Measurements from ENCODE around the gene ULK2. TPM values are rescaled to one million over a fixed set of nuclear protein-coding genes. Genes with fewer than 3 reads are reported as not detected.
"Not testable (repeated sequence)": the region's sequence is repeated elsewhere in the genome, so short reads cannot be mapped to it uniquely, and the experiment has no call there.

ULK2 gene
- total RNA-seq, 1 donor from 2014 or later = 26.8 TPM

GRCh38 chr17:19865021-19865420, 2.7 kb downstream of the ULK2 start:
- no peak for DNase-seq

- DNase-seq = not testable (repeated sequence)
These were observed 7.0 kb downstream of the ULK2 start for GRCh38 chr17:19860647-19861177.

GRCh38 chr17:19857640-19858039, 10.1 kb downstream of the ULK2 start:
- no peak for DNase-seq

- no peak for DNase-seq
These were observed 33.8 kb downstream of the ULK2 start for GRCh38 chr17:19833914-19834313.

- DNase-seq = no peak
These were observed 37.7 kb downstream of the ULK2 start for GRCh38 chr17:19830061-19830460.

GRCh38 chr17:19812407-19812806, 55.3 kb downstream of the ULK2 start:
- no peak for DNase-seq

GRCh38 chr17:19805006-19805405, 62.7 kb downstream of the ULK2 start:
- DNase-seq = peak; percentile 41

GRCh38 chr17:19800571-19800970, 67.2 kb downstream of the ULK2 start:
- DNase-seq = no peak

- DNase-seq = no peak
These were observed 67.9 kb downstream of the ULK2 start for GRCh38 chr17:19799796-19800195.

- no peak for DNase-seq
These were observed 71.3 kb downstream of the ULK2 start for GRCh38 chr17:19796457-19796856.

GRCh38 chr17:19791918-19792550, 75.7 kb downstream of the ULK2 start:
- DNase-seq = no peak

- no peak for DNase-seq
These were observed 79.9 kb downstream of the ULK2 start for GRCh38 chr17:19787733-19788357.

GRCh38 chr17:19785854-19786253, 81.9 kb downstream of the ULK2 start:
- no peak for DNase-seq

- no peak for DNase-seq
These were observed 86.0 kb downstream of the ULK2 start for GRCh38 chr17:19781488-19782458.

- no peak for DNase-seq
These were observed 86.9 kb downstream of the ULK2 start for GRCh38 chr17:19780846-19781245.

GRCh38 chr17:19773534-19773933, 94.2 kb downstream of the ULK2 start:
- no peak for DNase-seq

GRCh38 chr17:19771971-19772630, 95.6 kb downstream of the ULK2 start:
- DNase-seq = no peak

- DNase-seq = no peak
These were observed 96.6 kb downstream of the ULK2 start for GRCh38 chr17:19770985-19771735.

GRCh38 chr17:19769946-19770652, 97.6 kb downstream of the ULK2 start:
- no peak for DNase-seq

GRCh38 chr17:19768046-19768782, 99.5 kb downstream of the ULK2 start:
- no peak for DNase-seq

Measured in skin of body (tissue), 2 donors.